ENCODE results near the gene NOTCH4.

GRCh38 chr6:32267035-32267434, 43.2 kb upstream of the NOTCH4 start:
- TF ChIP-seq CTCF (conservative IDR thresholded peaks at IDR 0.05; ENCODE audit: low read length) (no peak), EZH2phosphoT487 (IDR thresholded peaks at IDR 0.05; ENCODE audit: borderline replicate concordance) (no peak)
